Activated naive CD4-positive, alpha-beta T cell treated with anti-CD3 and anti-CD28 coated beads, Interleukin-2, amount 50 U/mL, for 72 hours (primary cell): ENCODE results near the gene ID2. TPM values are rescaled to one million over a fixed set of nuclear protein-coding genes. Genes with fewer than 3 reads are reported as not detected.

Experiments
- ATAC-seq, 2 donors: fragments of 150-1000 bp; cut with Tn5 transposase; 2 replicates each; pipeline ENCODE4 v1.10.0; 2021; ENCODE audit warnings: mild to moderate bottlenecking in 2 of 2, moderate library complexity in 2 of 2
- DNase-seq, 2 donors: peaks; one replicate each; pipeline ENCODE4 v3.0.0; 2021 to 2022; ENCODE audit warnings: low spot score in 2 of 2
- H3K27ac Mint-ChIP-seq, 2 donors: one replicate each; pipeline ENCODE4 v1.8.0; 2022; ENCODE audit warnings: mild to moderate bottlenecking in 2 of 2, mixed read lengths in 2 of 2
- H3K36me3 Mint-ChIP-seq, 2 donors: one replicate each; pipeline ENCODE4 v1.8.0; 2022; ENCODE audit warnings: mixed read lengths in 2 of 2
- H3K9me3 Mint-ChIP-seq, 2 donors: one replicate each; pipeline ENCODE4 v1.8.0; 2022; ENCODE audit warnings: mixed read lengths in 2 of 2
- total RNA-seq, 2 donors: library from RNA; stranded (reverse); gene quantifications; one replicate each; pipeline ENCODE4 v1.2.3, GENCODE V29; 2022

The ID2 gene
- 100 to 1,000 TPM in 1 of 2 donors, 10 to 100 TPM in 1; 42.8 to 272 TPM for total RNA-seq

GRCh38 chr2:8681786-8682692 is at the start of gene ID2:
TSS of gene ID2 (plus strand) at chr2:8682056. CDS start at chr2:8682166, 110 bp downstream.
- Mint-ChIP-seq H3K36me3 (peaks cover 26 to 35% of the 10 kb centered on the region in 2 donors), H3K9me3 (no peaks in the 10 kb centered on the region), H3K27ac (peak within 1 kb of the TSS; percentile 98 to 99)
- DNase-seq (peak; percentile 99), ATAC-seq (peak; percentile 69)

GRCh38 chr2:8632755-8633154 is 49.1 kb upstream of the ID2 start:
- Mint-ChIP-seq H3K27ac (no peak overlapping the region), H3K9me3 (no peaks in the 10 kb centered on the region), H3K36me3 (no peaks in the 10 kb centered on the region)
- DNase-seq = no peak
- no peak for ATAC-seq

GRCh38 chr2:8633186-8633734 is 48.6 kb upstream of the ID2 start:
- ATAC-seq = no peak
- Mint-ChIP-seq H3K9me3 (no peaks in the 10 kb centered on the region), H3K27ac (peak overlapping the region in 1 of 2 donors; percentile 5), H3K36me3 (no peaks in the 10 kb centered on the region)
- DNase-seq = no peak

- DNase-seq (no peak), ATAC-seq (peak in 1 of 2 donors; percentile 22)
- Mint-ChIP-seq H3K27ac (peak overlapping the region; percentile 5 to 60), H3K9me3 (no peaks in the 10 kb centered on the region), H3K36me3 (no peaks in the 10 kb centered on the region)
These were observed 48.0 kb upstream of the ID2 start for GRCh38 chr2:8633735-8634313.

- DNase-seq = no peak
- Mint-ChIP-seq H3K9me3 (no peaks in the 10 kb centered on the region), H3K27ac (peak overlapping the region; percentile 5 to 60), H3K36me3 (no peaks in the 10 kb centered on the region)
- ATAC-seq = no peak
These were observed 47.2 kb upstream of the ID2 start for GRCh38 chr2:8634466-8635172.

GRCh38 chr2:8636041-8636491 is 45.8 kb upstream of the ID2 start:
- no peaks in the 10 kb centered on the region for H3K9me3 Mint-ChIP-seq
- H3K27ac Mint-ChIP-seq = no peak overlapping the region
- H3K36me3 Mint-ChIP-seq = no peaks in the 10 kb centered on the region
- DNase-seq (no peak), ATAC-seq (no peak)

GRCh38 chr2:8636721-8637636 is 44.9 kb upstream of the ID2 start:
- Mint-ChIP-seq H3K27ac (peak overlapping the region in 1 of 2 donors; percentile 44), H3K9me3 (no peaks in the 10 kb centered on the region), H3K36me3 (no peaks in the 10 kb centered on the region)
- ATAC-seq (no peak), DNase-seq (no peak)

- Mint-ChIP-seq H3K9me3 (no peaks in the 10 kb centered on the region), H3K27ac (no peak overlapping the region), H3K36me3 (no peaks in the 10 kb centered on the region)
- DNase-seq (no peak), ATAC-seq (no peak)
These were observed 43.5 kb upstream of the ID2 start for GRCh38 chr2:8638327-8638726.

GRCh38 chr2:8639122-8639635 is 42.7 kb upstream of the ID2 start:
- ATAC-seq = no peak
- DNase-seq = no peak
- Mint-ChIP-seq H3K27ac (no peak overlapping the region), H3K36me3 (no peaks in the 10 kb centered on the region), H3K9me3 (no peaks in the 10 kb centered on the region)

- Mint-ChIP-seq H3K9me3 (no peaks in the 10 kb centered on the region), H3K36me3 (no peaks in the 10 kb centered on the region), H3K27ac (no peak overlapping the region)
- ATAC-seq = no peak
- peak in 1 of 2 donors; percentile 13 for DNase-seq
These were observed 41.4 kb upstream of the ID2 start for GRCh38 chr2:8640498-8640897.

GRCh38 chr2:8641301-8641965 is 40.4 kb upstream of the ID2 start:
- H3K9me3 Mint-ChIP-seq = no peaks in the 10 kb centered on the region
- no peak overlapping the region for H3K27ac Mint-ChIP-seq
- H3K36me3 Mint-ChIP-seq = peaks cover 0 to 5% of the 10 kb centered on the region in 2 donors

GRCh38 chr2:8642366-8643068 is 39.3 kb upstream of the ID2 start:
- Mint-ChIP-seq H3K36me3 (peaks cover 0 to 5% of the 10 kb centered on the region in 2 donors), H3K9me3 (no peaks in the 10 kb centered on the region), H3K27ac (no peak overlapping the region)
- ATAC-seq = no peak
- no peak for DNase-seq

More at GRCh38 chr2:8641301-8641965, 40.4 kb upstream of the ID2 start:
- DNase-seq (no peak), ATAC-seq (no peak)

- DNase-seq (no peak), ATAC-seq (no peak)
- Mint-ChIP-seq H3K36me3 (peaks cover 0 to 5% of the 10 kb centered on the region in 2 donors), H3K27ac (peak overlapping the region in 1 of 2 donors; percentile 30), H3K9me3 (peaks cover 0 to 9% of the 10 kb centered on the region in 2 donors)
These were observed 38.4 kb upstream of the ID2 start for GRCh38 chr2:8643250-8643995.

- H3K36me3 Mint-ChIP-seq = peaks cover 0 to 5% of the 10 kb centered on the region in 2 donors
- ATAC-seq (no peak), DNase-seq (peak in 1 of 2 donors; percentile 16)
- H3K9me3 Mint-ChIP-seq = peaks cover 0 to 9% of the 10 kb centered on the region in 2 donors
- peak overlapping the region in 1 of 2 donors; percentile 30 for H3K27ac Mint-ChIP-seq
These were observed 37.9 kb upstream of the ID2 start for GRCh38 chr2:8643996-8644356.
